Measurements from ENCODE around the gene UBTD2.

DNA sequence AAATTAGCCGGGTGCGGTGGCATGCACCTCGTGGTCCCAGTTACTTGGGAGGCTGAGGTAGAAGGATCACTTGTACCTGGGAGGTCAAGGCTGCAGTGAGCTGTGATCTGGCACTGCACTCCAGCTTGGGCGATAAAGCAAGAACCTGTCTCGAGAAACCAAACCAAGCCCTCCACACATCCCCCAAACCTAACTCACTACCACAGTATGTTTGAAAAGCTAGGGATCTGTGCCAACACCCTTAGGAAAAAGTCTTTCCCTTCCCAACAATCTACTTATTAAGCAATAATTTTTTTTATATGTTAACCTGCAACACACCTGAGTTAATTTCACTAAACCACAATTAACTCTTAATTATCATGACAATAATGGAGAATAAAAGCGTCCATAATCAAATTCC, 2.2 kb downstream of the UBTD2 start:
- TF ChIP-seq GATA3 (IDR thresholded peaks at IDR 0.05; ENCODE audit: low read depth, low read length) (no peak), GATA2 (IDR thresholded peaks at IDR 0.05; ENCODE audit: low read depth, low read length) (no peak)
